ENCODE measurements around the gene GBA2.

Gene GBA2

DNA sequence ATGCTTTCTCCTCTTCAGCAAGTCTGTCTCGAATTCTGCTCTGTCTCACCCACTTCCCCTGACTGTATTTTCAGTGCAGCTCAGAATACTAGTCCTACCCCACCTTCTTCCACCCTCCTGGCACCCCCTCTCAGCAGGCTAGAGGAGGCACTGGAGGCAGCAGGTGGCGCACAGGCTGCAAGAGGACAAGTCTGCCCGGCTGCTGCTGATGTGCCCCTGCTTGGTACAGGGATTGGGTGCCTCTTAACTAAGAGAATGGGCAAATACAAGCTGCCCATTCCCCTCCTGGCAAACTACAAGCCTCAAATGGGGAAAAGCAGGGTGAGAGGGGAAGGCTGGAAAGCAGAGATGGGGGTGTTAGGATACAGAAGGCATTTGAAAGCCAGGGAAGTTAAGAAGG, 22.1 kb downstream of the GBA2 start:
- no peak overlapping the region for H3K4me3 ChIP-seq (ENCODE audit: low read length)
- peak; percentile 64 for DNase-seq (ENCODE audit: low read depth, low spot score)

DNA sequence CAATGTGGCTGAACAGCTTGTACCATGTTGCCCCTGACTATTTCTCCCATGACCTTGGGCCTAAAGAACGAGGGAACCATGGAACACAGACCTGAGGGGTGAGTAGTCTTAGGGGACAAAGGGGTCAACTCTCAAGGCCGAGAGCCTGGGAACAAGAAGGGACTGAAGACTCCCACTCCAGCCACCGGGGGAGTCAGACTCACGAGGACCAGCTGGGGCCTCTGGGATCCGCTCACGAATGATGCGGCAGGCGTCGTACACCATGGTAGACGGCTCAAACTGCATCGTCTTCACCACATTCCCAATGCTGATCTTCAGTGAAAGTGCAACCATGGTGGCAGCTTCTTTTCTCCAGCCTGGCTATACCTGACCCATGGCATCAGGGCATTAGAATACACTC, 23.7 kb downstream of the GBA2 start:
- DNase-seq (ENCODE audit: low read depth, low spot score): no peak
- H3K4me3 ChIP-seq (ENCODE audit: low read length): no peak overlapping the region

DNA sequence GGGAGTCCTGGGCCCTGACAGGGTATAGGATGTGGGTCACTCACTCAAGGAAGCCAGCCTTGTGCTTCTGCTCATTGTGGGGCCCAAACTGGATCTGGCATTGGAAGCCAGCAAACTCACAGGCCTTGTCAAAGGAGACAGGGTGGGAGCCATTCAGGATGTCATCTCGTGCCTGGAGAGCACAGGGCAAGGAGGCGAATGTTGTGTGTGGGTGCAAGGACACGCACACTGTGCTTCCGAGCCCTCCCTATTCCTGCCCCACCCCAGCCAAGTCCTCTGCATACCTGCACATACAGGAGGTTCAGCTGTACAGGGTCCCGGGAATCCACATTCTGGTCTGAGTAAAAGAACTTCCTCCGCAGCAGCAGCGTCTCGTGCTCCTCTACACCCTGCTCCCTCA, 25.1 kb downstream of the GBA2 start:
- no peak overlapping the region for H3K4me3 ChIP-seq (ENCODE audit: low read length)
- DNase-seq (ENCODE audit: low read depth, low spot score): no peak

DNA sequence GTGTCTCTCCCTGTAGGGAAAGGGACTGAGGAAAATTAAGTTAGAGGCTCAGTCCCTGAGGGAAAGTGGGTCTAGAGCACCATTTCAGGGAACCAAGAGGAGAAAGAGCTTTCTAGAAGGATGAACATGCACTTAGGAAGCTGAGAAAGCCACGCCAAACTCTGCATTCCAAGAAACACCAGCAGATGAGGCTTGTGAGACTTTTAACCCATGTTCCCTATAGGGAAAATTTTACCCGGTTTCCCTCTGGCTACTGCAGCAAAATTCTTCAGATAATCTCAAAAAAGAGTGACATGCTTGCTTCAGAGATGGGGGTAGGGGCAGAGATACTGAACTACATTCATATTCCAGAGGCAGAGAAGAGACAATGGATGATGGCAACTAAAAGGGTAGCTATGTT, 25.6 kb downstream of the GBA2 start:
- DNase-seq (ENCODE audit: low read depth, low spot score): no peak
- no peak overlapping the region for H3K4me3 ChIP-seq (ENCODE audit: low read length)

DNA sequence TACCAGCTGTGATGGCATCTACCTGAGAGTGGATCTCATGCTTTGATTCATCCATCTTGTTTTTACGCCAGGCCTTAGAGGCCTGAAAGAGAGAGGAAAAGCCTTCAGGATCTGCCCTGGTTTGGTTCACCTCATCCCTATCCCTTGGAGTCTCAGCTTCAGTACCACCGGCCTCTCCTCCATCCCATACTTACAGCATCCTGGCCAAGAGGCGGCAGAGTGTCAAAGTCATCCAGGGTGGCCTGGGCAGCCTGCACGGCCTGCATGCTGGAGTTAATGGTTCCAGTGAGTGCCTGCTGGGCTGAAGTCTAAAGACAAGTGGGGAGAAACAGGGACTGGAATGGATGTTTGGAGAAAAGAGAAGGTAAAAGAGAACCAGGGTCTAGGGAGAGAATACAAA, 29.5 kb downstream of the GBA2 start:
- no peak overlapping the region for H3K4me3 ChIP-seq (ENCODE audit: low read length)
- DNase-seq (ENCODE audit: low read depth, low spot score): no peak

DNA sequence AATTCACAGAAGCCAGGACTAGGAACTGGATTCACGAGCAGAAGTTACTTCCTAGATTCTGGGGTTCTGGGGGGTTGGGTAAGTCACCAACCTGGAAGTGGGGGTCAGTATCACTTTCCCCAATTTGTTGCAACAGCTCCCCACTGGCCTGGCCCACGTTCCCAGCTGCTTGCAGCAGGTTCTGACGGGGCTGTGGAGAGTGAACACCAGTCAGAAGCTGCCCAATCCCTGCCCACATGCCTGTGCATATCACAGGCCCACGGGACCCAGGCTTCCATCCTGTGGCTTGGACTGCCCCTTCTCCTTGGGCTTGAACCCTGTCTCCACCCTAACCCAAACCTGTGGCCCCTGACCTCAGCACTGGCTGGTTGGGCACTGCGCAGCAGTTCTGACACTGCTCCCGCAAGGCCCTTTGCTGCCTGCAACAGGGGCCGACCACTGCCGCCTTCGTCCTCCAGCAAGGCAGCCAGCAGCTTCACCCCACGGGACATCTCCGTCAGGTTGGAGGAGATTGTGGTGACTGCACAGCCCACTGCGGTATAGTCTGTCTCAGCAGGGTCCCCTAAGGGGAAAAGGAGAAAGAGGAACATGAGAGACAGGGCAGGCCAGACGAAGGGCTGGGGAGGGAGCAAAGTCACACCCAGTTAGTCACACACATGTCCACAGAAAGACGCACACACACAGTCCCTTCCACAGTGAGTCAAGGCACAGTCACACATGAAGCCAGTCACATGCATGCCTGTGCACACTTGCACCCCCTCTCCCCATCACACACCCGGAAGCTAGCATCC, 30.1 kb downstream of the GBA2 start:
- DNase-seq (ENCODE audit: low read depth, low spot score): no peak
- no peak overlapping the region for H3K4me3 ChIP-seq (ENCODE audit: low read length)

DNA sequence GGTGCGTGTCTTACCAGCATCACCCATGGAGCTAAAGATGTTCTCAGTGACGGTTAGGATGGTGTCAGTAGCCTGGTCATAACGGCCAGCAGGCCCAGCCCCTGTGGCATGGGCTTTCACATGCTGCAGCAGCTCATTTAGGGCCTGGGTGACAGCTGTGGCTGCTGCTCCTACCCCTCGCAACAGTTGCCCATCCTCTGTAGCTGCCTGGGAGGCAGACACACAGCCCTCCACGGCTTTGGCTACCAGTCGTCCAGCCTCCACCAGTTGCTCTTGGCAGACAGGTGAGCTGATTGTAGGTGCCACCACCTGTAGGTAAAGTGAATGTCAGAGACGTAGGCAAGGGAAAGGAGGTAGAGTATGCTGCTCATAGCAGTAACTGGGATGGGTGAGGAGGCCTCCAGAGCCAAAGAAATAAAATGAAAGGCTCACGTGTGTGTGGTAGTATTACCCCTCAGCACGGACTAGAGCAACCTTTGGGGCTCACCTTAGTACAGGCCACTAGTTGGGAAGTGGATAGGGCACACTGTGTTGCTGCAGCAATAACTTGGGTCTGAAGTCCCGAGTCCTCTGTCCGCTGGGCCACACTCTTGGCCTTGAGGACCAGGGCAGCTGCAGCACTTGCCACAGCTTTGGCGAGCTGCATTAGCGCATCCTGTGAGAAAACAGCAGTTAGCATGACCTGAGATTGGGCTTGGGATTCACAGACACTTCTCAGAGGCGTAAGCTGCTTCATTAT, 31.7 kb downstream of the GBA2 start:
- H3K4me3 ChIP-seq (ENCODE audit: low read length): no peak overlapping the region
- no peak for DNase-seq (ENCODE audit: low read depth, low spot score)

DNA sequence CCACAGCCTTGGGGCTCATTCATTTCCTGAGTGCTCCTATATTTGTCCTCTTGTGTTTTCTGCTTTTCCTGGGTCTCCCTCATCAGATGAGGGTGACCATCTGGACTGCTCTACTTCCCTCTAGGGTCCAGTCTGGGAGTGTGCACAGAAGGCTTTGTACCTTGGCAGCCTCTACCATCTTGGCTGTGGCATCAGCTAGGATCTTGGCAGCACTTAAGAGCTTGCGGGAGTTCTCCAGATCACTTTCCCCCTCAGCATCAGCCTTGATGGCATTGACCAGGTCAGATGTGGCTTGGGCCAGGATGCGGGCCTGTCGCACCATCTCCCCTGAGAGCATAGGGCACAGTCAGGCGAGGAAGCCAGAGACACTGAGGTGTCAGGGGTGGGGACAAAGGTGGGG, 32.8 kb downstream of the GBA2 start:
- no peak for DNase-seq (ENCODE audit: low read depth, low spot score)
- H3K4me3 ChIP-seq (ENCODE audit: low read length): no peak overlapping the region

DNA sequence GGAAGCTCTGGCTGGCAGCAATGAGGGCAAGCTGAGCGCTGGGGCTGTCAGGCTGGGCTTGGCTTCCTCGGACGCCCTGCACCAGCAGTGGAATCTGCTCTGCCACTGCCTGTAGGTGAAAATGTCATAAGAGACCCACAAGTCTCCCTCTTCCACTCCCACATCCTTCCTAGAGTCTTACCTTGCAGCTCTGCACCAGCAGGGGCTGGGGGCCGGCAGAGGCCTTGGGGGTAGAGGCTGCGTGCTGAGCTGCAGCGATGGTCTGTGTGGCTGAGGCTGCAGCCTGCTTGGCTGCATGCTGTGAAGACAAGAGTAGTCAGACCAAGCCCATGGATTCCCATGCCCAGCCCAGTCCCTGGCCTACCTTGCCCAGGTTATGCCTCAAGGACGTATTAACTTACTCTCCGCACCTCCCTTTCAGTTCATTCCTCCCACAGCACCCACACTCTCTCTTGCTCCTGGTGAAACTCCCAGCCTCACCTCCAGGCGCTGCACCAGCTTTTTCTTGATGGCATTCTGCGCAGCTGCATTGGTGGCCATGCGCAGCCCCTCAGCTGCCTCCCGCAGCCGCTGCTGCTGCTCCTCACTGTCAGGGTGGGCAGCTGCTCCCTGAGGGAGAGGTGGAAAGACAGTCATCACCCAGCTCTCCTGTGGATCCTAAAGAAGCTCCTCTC, 34.3 kb downstream of the GBA2 start:
- no peak for DNase-seq (ENCODE audit: low read depth, low spot score)
- H3K4me3 ChIP-seq (ENCODE audit: low read length): no peak overlapping the region

DNA sequence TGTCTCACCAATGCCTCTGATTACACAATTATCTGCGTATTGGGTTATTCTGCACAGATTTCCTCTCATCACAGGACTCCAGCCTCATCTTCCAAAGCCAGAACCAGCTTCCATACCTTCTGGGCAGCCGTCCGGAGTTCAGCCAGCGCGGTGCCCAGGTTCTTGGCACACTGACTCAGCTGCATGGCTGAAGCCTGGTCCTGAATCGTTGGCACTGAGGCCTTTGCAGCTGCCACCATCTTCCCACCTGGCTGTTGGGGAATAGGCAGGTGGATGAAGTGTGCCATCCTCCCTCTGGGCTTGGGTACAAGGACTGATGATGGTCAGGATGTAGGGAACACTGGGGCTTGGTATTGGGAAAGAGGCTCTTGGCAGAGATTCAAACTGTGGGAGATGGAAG, 34.9 kb downstream of the GBA2 start:
- no peak overlapping the region for H3K4me3 ChIP-seq (ENCODE audit: low read length)
- DNase-seq (ENCODE audit: low read depth, low spot score): no peak

DNA sequence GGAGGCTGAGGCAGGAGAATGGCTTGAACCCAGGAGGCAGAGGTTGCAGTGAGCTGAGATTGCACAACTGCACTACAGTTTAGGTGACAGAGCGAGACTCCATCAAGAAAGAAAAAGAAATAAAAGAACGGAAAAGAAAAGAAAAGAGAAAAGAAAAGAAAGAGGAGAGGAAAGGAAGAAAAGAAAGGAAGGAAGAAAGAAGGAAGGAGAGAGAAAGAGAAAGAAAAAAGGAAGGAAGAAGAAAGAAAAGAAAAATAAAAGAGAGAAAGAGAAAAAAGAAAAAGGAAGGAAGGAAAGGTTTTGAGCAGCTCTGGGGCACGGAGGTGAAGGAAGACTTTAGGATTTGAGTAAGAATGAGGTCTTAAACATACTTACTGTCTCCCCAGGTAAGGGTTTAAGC, 35.5 kb downstream of the GBA2 start:
- DNase-seq (ENCODE audit: low read depth, low spot score): no peak

DNA sequence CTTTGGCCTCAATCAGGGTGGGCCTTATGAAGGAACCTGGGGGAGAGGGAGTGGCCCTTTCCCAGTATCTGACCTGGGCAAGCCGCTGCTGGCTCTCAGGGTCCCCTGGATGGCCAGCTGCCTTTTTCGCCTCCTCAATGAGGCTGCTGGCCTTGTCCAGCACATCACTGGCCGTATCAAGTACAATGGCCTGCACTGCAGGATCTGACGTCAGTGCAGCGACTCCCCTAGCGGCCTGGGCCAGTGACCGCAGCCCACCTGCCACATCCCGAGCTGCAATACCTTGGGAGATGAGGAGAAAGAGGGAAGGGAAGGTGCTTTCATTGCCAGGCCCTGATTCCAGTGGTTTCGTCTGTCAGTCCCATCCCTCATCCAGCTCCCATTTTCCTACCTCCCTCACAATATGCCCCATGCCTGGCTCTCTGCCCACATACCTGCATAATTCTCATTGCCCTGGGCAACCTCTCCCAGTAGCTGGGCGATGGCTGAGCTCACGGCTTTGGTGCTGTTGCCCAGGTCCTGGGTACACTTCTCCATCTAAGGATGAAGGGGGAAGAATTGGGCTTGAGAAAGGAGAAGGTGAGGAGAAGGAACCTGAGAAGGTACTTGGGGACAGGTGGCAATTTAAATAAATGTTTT, 36.1 kb downstream of the GBA2 start:
- no peak overlapping the region for H3K4me3 ChIP-seq (ENCODE audit: low read length)
- DNase-seq (ENCODE audit: low read depth, low spot score): no peak

More for the DNA sequence above, 35.5 kb downstream of the GBA2 start:
- no peak overlapping the region for H3K4me3 ChIP-seq (ENCODE audit: low read length)

DNA sequence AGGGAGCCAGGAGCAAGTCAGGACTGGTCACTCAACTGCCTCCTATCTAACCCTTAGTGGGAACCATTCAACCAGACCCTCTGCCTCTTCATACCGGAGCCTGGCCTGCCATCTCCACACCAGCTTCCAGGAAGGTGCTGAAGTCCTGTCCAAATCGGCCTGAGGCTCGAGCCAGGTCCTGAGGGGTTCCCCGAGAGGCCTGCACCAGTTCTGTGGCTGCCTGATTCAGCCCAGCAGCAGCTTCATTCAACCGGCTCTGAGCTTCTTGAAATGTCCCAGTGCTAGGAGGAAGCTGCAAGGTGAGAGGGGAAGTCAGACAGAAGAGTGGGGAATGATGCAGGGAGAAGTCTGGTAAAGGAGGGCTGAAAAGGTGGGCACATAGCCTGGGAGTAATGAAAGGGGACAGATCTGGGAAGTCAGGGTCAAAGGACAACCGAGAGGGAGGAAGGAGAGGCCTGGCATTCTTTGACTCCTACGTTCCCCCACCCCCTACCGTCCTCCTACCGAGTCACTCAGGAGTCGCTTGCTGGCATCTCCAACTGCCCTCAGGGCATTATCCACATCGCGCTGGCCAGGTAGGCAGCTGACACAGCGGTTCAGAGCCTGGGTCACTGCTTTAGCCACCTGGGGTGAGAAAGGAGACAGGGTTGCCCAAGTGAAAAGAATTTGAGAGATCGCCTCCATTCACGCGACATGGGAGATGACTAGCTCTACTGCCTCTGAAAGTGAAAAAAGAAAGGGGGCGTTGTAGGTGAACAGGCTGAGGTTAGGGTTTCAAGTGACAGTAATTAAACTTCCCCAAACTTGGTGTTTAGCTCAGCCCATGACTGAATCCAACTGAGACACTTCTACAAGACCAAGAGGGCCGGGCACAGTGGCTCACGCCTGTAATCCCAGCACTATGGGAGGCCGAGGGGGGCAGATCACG, 37.3 kb downstream of the GBA2 start:
- no peak overlapping the region for H3K4me3 ChIP-seq (ENCODE audit: low read length)
- DNase-seq (ENCODE audit: low read depth, low spot score): no peak

DNA sequence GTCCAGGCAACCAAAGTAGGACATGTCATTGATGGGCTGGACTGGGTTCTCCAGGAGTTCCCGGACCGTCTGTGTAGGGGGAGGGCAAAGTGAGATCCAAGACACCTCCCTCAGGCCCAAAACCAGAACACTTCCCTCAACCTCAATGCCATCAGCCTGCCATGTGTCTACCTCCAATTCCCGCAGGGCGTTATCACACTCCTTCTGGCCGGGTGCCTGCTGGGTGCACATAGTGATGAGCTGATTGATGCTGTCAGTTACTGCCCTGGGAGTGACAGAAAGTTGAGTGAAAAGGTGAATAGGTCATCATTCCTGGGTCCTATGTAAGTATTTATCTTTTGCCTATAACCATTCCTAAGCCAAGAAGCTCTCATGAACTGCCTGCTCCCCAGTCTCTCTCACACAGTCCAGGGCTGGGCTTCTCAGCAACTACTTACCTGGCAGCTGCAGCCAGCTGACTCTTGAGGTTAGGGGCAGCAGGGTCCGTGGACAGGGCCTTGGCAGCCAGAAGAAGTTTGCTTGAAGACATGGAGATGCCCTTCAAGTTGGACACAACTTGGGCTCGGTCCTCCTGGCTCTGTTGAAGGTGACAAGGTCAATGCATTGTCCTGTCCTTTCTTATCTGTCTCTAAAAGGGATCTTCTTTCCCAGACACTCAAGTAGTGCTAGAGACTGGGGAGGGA, 38.1 kb downstream of the GBA2 start:
- DNase-seq (ENCODE audit: low read depth, low spot score): no peak
- H3K4me3 ChIP-seq (ENCODE audit: low read length): no peak overlapping the region

DNA sequence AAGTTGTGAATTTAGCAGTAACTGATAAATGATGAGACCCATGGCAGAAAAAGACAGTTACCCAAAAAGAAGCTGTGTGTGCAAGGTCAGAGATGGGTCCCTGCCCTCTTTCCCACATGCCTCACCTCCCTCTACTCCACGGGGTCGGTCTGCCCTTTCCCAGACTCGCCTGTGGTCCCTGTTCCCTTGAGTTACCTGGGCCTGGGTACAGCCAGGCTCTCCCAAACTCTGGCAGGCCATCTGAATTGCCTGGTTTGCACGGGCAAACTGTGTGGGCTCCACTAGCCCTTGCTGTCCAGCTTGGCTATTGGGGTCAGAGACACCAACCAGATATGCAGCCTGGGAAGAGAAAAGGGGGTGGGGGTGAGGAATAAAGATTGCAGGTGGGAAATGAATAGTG, 40.9 kb downstream of the GBA2 start:
- H3K4me3 ChIP-seq (ENCODE audit: low read length): no peak overlapping the region
- DNase-seq (ENCODE audit: low read depth, low spot score): no peak

DNA sequence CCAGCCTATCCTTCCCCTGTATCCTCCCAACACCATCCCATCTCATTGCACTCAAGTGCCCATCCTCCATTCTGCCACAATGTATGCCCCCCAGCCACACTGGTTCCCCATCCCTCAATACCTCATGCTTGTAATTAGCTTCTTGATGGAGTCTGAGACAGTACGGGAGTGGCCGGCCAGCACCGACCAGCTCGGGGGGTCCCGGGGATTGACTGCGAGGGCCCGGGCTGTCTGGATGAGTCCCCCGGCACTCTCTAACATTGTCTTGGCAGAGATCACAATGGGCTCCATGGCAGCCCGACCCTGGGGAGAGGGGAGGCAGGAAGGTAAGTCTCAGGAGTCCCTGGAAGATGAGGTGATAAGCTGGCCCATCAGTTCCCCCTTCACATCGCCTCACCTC, 42.1 kb downstream of the GBA2 start:
- no peak overlapping the region for H3K4me3 ChIP-seq (ENCODE audit: low read length)
- no peak for DNase-seq (ENCODE audit: low read depth, low spot score)

DNA sequence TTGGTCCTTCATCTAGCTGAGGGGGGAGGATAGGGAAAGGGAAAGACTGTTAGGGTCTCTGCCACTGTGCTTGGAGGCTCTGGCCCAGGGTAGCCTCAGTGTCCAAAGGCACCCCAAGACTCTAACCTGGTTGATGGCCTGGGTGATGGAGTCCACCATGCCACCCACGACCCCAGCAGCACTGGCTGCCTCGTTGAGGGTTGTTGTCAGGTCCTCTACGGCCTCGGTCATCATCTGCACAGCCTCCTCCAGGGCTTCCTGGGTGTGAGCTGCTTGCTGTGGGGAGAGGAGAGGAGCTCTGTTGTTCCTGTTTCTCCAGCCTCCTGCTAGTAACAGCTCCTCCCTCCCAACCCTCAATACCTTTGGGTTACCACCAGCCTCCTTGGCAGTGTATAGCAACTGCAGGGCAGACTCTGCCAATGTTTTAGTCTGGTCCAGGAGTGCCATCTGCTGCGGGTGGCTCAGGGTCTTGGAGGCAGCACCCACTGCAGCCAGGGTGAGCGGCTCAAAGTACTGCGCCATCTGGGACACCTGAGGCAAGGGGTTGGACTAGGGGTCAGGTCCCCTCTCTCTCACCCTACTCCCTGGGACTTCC, 43.1 kb downstream of the GBA2 start:
- DNase-seq (ENCODE audit: low read depth, low spot score): no peak
- no peak overlapping the region for H3K4me3 ChIP-seq (ENCODE audit: low read length)

DNA sequence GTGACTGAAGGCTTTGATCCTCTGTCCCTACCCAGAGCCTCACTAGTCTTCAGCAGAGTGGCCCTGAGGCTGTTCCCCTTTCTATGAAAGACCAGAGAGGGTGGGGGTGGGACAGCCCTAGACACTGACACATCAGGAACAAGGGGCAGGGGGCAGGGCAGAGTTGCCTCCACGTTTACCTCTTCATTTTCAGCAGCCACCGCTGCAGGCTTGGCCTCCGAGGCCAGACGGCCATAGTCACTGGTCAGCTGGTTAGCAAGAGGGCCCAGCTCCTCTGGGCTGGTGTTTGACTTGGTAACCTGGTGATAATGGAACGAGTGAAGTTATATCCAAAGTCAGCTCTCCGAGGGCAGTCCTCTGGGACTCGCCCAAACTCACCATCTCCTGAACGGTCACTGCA, 43.7 kb downstream of the GBA2 start:
- H3K4me3 ChIP-seq (ENCODE audit: low read length): no peak overlapping the region

More for the DNA sequence above, 43.7 kb downstream of the GBA2 start:
- no peak for DNase-seq (ENCODE audit: low read depth, low spot score)

Measured in Jurkat, Clone E6-1 (cell line).